Measurements from ENCODE around the gene HIBADH.

GRCh38 chr7:27519793-27520469 is 142.8 kb downstream of the HIBADH start:
- TF ChIP-seq, protein P1, sequence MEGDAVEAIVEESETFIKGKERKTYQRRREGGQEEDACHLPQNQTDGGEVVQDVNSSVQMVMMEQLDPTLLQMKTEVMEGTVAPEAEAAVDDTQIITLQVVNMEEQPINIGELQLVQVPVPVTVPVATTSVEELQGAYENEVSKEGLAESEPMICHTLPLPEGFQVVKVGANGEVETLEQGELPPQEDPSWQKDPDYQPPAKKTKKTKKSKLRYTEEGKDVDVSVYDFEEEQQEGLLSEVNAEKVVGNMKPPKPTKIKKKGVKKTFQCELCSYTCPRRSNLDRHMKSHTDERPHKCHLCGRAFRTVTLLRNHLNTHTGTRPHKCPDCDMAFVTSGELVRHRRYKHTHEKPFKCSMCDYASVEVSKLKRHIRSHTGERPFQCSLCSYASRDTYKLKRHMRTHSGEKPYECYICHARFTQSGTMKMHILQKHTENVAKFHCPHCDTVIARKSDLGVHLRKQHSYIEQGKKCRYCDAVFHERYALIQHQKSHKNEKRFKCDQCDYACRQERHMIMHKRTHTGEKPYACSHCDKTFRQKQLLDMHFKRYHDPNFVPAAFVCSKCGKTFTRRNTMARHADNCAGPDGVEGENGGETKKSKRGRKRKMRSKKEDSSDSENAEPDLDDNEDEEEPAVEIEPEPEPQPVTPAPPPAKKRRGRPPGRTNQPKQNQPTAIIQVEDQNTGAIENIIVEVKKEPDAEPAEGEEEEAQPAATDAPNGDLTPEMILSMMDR (IDR thresholded peaks at IDR 0.05) = no peak
- no peak for TF ChIP-seq POLR2A (IDR thresholded peaks at IDR 0.05)

All from testis (tissue), 2 donors.